Right ventricle myocardium inferior (tissue), 1 donor: ENCODE measurements around the gene ACTL7B. TPM values are rescaled to one million over a fixed set of nuclear protein-coding genes. Genes with fewer than 3 reads are reported as not detected.

Source experiments
- ATAC-seq: fragments of 200-7000 bp; cut with Tn5 transposase; one replicate; pipeline ENCODE4 v1.9.1; 2020; ENCODE audit warnings: mild to moderate bottlenecking, moderate library complexity
- DNase-seq: peaks from one replicate; pipeline ENCODE4 v3.0.0; 2021; ENCODE audit errors: missing footprints
- intact Hi-C: fragments of 100-400 bp; cut with DNase I; formaldehyde crosslinking; loops from one replicate; pipeline ENCODE4 v1.11.0; 2022
- total RNA-seq: library from RNA; stranded (reverse); fragmentation: NEBNext Ultra II Directional; extraction: Animal tissue kit (Norgen Biotek cat#: 25700); gene quantifications from one replicate; pipeline ENCODE4 v1.2.1, GENCODE V29; 2021
- donor health status: DM: no; HTN: yes; CAD: no; lungs with severe emphysema.

Gene ACTL7B
- total RNA-seq, 1 donor from 2014 or later: not detected

DNA sequence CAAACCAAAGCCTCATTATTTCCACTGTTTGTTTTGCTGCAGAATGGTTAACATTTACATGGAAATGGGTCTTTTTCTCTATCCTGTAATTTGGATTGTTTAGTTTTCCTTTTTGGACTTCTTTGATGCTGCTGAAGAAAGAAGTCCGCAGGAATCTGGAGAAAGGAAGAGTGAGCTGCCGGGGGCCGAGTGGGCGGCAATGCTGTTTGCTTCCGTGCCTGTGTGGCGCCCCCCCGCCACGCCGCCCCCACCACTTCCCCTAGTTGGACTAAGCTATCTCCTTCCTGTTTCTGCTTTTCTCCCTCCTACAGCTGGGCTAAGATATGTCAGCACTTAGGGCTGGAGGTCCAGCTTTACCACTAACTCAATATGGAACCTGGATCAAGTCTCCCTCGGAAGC lies 39.7 kb downstream of the ACTL7B start:
- ATAC-seq (peak; percentile 31), DNase-seq (peak; percentile 78)
- intact Hi-C loops: no loop called here

DNA sequence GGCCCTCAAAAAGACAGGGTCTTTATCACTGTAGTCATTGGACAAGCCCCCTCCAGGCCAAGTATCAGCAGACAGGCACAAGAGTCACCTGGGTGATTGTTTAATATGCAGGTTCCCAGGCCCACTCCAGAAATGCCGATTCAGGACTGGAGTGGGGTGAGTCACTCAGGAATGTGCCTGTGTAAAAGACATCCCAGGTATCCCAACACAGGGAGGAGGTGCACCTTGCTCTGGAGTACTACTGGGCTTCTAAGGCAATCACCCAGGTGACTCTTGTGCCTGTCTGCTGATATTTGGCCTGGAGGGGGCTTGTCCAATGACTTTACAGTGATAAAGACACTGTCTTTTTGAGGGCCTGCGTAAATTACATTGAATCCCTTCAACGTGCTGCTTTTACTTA lies 40.6 kb downstream of the ACTL7B start:
- no peak for ATAC-seq
- intact Hi-C loops: no loop called here
- no peak for DNase-seq

DNA sequence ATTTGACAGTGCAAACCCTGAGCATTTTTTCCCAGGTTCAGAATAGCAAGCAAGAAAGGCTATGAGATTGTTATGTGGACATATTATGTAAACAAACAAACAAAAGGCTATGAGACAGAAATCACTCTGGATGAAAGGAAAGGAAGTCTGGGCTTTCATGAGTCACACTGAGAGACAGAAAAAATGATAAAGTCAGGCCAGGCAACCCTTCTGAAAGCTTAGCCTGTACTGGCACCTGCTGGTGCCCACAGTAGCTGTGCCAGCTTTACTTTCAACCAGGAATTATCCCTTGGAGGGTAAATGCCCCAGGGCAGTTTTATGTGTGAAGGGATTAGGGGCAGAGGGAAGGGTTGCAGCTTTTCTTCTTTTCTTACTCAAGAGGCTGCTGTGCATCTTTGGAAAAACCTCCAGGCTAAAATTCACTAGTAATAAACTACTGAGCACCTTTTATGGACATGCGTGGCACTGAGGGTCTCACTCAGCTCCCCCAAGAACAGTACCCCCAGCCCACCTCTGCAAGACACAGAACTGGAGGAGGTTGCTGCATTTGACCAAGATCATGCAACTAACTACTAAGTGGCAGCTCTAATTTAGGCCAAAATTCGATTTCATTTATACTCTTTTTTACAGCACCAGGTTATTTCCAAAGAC lies 41.7 kb downstream of the ACTL7B start:
- ATAC-seq (peak; percentile 76), DNase-seq (no peak)
- intact Hi-C loops: loop anchor here (5.0 kb wide), 1 partner anchor 37 kb away; no protein-coding TSS in a partner anchor

DNA sequence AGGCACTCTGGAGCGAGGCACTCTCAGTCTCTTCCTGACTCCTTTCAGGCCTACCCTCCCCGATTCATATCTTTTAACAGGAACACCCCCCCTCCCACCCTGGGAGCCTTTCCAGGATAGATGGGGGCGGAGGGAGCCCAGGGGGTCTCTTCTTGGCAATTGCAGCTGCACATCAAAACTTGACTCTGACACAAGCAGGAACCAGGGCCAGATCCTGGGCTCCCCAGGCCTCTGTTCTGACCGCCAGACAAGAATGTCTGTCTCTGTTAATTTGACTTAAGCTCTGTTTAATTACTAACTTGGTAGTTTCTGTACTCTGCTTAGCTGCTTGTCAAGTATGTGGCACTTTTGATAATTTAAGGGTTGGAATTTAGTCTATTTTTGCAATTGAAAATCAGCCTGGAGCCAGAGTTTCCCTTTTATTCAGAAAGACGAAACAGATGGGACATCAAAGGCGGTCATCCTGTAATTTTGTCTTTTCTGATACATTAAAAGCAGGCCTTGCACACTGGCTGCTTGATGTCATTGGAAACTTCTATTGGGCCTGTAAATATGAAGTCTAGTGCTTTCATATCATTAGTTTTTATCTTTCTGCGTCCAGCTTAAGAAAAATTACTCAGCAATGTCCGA lies 43.3 kb downstream of the ACTL7B start:
- no peak for ATAC-seq
- DNase-seq: no peak

DNA sequence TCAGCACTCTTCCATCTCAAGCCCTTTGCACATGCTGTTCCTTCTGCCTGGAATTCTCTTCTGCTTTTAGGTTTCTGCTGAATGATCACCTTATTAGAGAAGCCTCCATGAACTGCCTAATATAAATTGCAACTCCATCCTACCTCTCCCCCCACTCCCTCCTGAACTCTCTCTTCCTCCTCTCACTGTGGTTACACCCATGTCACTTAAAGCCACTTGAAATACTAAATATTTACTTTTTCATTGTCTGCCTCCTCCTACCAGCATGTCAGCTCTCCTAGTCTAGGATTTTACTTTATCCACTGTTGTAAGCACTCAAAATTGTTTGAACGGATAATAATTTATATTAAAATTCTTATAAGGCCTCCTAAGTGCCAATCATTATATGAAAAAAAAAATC lies 43.8 kb downstream of the ACTL7B start:
- no peak for DNase-seq
- no peak for ATAC-seq
- intact Hi-C loops: loop anchor here (5.0 kb wide), 1 partner anchor 35 kb away; no protein-coding TSS in a partner anchor

More for the DNA sequence above, 43.3 kb downstream of the ACTL7B start:
- intact Hi-C loops: loop anchor here (5.0 kb wide), 1 partner anchor 35 kb away; no protein-coding TSS in a partner anchor

DNA sequence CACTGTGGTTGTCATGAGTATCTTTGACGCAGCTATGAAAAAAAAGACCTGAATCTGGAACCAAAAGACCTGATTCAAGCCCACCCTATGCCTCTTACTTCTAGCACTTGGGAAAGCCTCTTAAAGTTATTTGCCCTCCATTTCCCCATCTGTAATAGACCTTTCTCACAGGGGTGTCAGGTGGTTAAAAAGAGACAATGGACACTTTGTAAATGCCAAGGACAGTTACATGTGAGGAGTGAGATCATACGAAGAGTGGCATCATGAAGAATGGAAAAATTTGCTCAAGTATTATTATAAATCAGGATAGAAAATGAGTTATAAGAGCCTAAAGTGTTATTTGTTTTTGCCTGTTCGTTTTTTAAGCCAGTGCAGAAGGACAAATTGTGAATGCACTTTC lies 46.5 kb downstream of the ACTL7B start:
- intact Hi-C loops: no loop called here
- ATAC-seq (no peak), DNase-seq (no peak)

Other genes starting within 250 kb of the ACTL7B start
- not detected for gene ACTL7A, start 6.3 kb upstream of the ACTL7B start, total RNA-seq
- gene ELP1, start 78.1 kb upstream of the ACTL7B start, total RNA-seq: 17.5 TPM
- 16.0 TPM for gene ABITRAM, start 78.4 kb upstream of the ACTL7B start, total RNA-seq
- gene CTNNAL1, start 157.5 kb upstream of the ACTL7B start, total RNA-seq: 70.7 TPM